HG02798 (cell line): ENCODE measurements around the gene STK32B.
"Not testable (repeated sequence)": the region's sequence is repeated elsewhere in the genome, so short reads cannot be mapped to it uniquely, and the experiment has no call there.

Experiments
- ATAC-seq: cut with Tn5 transposase; IDR thresholded peaks from one replicate; pipeline ENCODE4 v1.9.1; 2021; ENCODE audit warnings: mild to moderate bottlenecking; ENCODE audit not compliant: unreplicated experiment, poor library complexity

The STK32B gene

DNA sequence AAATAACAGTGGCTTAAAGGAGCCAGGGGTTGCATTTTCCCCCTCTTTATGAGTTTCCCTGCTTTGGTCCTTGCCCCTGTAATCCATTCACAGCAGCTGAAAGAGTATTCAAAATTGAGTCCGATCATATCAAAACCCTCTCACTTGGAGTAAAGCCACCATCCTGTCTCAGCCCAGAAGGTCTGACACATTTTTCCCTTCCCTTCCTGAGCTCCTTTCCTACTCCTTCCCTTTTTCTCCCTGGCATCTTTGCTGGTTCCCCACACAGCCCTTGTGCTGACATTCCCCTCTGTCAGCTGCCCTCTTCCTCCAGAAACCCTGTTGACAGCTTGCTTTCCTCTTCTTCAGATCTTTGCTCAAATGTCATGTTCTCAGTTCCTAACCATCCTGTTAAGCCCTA, 361.5 kb downstream of the STK32B start:
- no peak for ATAC-seq

DNA sequence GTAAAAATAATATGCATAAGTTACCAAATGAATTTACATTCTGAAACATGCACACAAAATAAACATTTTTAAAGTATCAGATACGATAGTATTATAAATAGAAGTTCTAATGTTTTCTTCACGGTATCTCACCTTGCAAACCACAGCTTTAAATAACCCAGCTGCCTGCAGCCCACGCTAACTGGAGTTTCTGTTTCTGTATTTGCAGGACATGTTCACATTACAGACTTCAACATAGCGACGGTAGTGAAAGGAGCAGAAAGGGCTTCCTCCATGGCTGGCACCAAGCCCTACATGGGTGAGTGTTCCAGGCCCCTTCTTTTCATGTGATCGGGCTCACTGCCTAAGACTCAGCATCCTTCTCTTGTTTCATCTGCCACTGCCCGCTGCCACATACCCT, 365.4 kb downstream of the STK32B start:
- ATAC-seq, result peak; percentile 62

DNA sequence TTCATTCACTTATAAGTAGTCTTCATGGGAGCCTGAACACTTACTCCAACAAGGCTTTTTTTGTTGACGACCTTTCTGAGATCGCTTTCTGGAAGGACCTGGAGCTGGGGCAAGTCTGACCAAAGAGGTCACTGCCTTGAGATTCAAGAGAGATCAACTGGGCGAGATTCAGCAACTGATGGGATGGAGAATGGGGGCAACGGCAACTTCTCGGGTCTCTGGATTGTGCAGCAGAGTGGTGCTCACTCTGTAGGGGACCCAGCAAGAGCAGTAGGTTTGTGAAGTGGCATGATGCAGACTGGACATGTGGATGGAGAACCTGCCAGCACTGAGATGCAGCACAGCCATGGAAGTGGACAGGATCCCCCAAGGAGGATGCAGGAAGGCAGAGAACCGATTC, 369.0 kb downstream of the STK32B start:
- no peak for ATAC-seq

DNA sequence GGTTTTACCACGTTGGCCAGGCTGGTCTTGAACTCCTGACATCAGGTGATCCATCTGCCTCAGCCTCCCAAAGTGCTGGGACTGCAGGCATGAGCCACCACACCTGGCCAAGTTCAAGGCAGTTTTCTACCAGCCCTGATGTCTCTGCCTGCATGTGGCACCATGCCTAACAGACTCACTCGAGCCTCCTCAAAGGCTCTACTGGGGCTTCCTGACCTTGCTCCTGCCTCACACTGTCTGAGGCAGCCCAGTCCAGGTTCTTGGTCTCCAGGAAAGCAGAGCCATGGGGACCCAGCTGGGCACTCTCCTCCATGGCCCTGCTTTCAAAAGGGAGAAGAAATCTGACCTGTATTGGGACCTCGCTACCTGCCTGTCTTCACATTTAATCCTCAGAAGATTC, 370.1 kb downstream of the STK32B start:
- no peak for ATAC-seq

DNA sequence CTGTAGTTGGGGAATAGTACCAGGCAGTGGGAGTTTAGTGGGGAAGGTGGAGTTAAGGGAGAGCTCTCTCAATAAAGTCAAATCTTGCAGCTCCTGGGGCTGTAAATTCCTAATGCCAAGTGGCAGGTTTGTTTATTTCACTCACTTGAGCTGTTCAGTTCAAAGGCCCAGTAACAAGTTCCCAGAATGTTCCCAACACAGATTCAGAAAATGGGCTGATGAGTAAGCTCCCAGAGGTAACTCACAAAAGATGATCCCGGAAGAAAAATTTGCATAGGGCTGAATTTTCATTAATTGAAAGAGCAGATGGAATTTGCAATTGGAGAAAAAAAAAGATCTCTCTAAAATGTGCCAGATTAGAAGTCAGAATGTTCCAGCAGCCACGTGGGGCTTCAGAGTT, 370.9 kb downstream of the STK32B start:
- no peak for ATAC-seq

DNA sequence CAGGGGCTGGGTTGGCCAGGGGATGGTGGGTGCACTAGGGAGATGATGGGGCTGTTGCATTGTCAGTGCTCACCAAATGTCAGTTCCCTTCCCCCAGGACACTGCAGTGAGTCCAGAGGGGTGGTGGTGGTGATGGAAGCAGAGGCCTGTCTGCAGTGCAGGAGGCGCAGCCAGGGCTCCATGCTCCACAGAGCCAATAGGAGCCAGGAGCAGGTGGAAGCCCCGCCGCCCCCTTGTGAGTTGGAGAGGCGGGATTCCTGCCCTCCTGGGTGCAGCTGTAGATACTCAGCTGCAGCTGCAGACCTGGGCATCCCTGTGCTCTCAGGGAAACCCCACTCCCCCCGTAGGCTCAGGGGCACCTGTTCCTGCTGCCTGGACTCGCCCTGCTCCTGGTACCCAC, 372.4 kb downstream of the STK32B start:
- ATAC-seq, result no peak

DNA sequence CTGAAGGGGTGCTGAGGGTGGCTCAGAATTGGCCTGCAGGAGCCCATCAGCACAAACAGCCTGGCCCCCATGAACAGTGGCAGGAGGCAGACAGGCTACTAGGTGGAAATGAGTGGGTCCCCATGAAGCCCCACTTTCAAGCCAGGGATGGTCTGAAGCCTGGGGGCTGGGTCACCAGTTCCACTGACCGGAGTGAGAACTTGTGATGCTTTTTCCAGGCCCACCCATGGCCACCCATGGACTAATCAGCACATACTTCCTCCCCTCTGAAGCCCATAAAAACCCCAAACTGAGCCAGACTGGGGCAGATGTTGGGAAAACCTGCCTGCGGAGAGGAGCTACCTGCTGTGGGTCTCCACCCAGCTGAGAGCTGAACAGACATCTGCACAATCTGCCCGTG, 372.9 kb downstream of the STK32B start:
- ATAC-seq, result no peak

DNA sequence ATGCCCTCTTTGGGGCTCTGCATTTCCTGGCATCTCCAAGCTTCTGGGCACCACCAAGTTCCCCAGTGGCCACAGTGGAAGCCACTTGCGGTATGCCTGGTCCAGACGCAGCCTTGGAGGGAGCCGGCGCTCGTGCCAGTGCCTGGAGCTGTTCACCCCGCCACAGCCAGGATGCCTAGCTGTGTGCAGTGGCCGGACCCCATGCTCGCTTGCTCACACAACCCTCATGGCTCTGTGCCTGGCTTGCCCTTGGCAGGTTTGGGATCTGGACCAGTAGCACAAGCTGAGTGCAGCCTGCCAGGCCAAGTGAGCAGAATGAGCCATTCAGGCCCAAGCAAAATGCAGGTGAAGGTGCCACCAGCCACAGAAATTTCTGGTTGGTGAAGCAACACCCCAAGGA, 373.6 kb downstream of the STK32B start:
- ATAC-seq, result no peak

DNA sequence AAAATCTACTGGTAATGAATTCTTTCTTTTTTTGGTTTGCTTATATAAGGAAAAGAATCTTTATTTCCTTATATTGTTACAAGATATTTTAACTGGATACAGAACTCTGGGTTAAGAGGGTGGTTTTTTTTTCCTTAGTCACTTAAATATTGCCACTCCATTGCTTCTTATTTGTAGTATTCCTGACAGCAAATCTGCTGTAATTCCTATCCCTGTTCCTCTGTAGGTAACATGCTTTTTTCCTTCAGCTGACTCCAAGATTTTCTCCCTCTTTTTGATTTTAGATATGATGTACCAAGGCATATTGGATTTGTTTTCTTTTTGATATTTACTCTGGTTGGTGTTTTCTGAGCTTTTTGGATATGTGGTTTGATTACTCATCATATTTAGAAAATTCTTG, 378.5 kb downstream of the STK32B start:
- no peak for ATAC-seq

DNA sequence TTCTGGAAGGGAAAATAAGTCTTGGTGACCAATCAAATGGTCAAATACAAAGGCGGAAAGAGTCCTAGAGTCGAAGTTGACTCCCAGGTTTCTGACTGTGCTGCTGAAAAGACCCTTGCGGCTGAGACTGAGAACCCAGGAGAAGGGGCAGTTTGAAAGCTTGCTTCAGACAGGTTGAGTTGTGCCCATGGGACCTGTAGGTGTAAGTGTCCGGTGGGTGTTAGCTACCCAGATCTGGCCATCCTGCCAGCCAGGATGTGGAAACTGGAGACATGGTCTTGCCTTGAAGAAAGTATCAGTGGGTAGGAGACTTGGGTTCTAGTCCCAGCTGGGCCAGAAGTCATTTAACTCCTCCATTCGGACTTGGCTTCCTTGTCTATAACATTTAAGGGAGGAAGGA, 381.9 kb downstream of the STK32B start:
- ATAC-seq, result no peak

DNA sequence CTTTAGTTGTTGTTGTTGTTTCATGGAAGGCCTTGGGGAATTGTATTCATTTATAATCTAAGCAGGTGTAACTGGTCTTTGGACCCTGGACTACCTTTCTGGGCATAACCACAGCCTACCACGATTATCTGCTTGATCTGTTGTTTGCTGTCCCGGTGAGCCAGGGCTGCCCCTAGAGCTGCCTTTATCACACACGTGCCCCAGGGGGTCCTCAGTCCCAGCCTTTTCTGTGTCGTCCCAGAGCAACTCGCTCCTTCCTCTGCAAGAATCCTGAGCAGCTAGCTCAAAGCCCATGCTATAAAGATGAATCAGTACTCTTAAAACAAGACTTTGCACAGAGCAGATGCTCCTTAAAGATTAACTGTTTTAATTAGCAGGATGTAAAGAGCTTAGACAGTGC, 383.9 kb downstream of the STK32B start:
- ATAC-seq, result no peak

DNA sequence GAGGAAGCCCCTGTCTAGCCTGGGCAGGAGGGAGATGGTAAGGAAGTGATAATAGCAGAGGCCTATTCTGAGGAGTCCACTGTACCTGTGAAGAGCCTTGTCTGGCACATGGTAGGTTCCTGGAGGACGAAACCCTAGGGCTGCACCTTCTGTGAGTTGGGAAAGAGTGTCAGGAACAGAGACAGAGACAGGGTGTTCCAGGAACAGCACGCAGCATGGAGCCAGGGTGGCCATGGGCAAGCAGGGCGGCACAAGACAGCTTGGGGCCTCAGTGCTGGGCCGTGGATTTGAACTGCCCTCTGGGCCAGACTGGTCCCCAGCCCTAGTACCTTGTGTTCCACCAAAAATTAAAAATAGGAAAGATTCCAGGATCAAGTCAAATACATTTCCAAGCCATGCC, 384.5 kb downstream of the STK32B start:
- no peak for ATAC-seq

DNA sequence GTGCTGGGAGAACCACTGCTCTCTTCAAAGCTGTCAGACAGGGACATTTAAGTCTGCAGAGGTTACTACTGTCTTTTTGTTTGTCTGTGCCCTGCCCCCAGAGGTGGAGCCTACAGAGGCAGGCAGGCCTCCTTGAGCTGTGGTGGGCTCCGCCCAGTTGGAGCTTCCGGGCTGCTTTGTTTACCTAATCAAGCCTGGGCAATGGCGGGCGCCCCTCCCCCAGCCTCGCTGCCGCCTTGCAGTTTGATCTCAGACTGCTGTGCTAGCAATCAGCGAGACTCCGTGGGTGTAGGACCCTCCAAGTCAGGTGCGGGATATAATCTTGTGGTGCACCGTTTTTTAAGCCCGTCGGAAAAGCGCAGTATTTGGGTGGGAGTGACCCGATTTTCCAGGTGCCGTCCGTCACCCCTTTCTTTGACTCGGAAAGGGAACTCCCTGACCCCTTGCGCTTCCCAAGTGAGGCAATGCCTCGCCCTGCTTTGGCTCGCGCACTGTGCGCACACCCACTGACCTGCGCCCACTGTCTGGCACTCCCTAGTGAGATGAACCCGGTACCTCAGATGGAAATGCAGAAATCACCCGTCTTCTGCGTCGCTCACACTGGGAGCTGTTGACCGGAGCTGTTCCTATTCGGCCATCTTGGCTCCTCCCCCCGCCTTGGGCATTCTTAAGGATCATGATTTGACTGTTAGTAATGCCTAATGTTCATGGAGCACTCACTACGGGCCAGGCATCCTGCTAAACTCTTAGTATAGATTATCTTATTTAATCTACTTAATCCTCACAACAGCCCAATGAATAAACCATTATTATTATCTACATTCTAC, 392.9 kb downstream of the STK32B start:
- not testable (repeated sequence) for ATAC-seq

DNA sequence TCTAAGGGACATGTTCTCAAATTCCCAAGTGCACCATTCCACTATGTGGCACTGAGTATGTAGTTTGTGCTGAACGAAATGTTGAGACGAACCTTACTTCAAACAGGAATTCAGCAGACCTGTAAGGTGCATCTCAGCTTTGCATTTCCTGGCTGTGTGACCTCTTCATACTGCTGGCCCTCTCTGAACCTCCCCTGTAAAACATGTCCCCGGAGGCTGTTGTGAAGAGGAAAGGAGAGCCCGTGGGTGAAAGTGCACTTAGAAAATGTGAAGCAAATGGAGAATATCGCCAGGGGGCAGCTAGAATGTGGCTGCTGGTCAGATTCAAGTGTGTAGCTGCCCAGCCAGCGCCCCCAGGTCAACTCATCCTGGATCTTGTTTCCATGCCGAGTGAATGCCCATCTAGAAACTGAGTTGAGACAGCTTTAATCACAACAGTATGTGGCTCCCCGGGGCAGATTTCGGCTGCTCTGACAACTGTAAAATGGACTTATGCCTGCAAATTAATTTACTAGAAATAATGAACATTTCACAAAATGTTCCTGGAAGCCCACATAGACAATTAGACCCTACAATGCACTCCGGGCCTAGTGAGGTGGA, 393.7 kb downstream of the STK32B start:
- no peak for ATAC-seq

DNA sequence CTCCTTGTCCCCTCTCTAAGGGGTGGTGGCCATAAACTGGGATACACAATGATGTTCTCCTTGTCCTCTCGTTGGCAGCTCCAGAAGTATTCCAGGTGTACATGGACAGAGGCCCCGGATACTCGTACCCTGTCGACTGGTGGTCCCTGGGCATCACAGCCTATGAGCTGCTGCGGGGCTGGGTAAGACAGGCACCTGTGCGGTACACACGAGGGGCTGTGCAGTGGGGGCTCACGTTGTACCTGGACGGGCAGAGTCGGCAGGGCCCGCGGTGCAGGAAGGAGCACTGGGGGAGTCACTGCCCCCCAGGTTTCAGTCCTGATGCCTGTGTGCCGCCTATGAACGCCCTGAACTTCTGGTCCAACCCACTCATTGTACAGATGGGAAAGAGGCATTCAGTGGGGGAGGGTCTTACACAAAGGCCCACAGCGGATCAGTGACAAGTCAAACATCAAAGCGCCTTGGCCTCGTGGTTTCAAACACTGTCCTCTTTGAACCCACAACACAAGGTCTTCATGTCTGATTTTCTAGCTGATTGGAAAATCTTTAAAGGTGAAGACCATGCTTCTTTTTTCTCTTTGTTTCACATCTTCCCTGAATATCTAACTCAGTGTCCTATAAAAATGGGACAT, 395.4 kb downstream of the STK32B start:
- no peak for ATAC-seq

DNA sequence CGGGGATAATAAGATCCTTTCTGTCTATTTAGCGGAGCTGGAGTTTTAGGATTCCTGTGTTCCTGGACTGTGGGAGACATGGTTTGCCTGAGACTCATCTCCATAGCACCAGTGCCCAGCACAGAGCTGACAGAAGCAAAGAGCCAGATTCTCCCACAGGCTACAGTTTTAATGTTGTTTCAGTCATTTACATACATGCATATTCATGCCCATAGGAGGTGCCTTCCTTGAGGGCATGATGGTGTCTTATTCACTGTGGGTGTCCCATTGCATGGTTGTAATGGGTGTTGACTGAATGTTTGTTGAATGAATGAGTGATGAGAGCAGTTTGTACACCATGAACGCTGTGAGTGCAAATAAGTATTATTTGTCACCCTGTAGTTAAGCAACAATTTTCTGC, 396.5 kb downstream of the STK32B start:
- ATAC-seq, result no peak

DNA sequence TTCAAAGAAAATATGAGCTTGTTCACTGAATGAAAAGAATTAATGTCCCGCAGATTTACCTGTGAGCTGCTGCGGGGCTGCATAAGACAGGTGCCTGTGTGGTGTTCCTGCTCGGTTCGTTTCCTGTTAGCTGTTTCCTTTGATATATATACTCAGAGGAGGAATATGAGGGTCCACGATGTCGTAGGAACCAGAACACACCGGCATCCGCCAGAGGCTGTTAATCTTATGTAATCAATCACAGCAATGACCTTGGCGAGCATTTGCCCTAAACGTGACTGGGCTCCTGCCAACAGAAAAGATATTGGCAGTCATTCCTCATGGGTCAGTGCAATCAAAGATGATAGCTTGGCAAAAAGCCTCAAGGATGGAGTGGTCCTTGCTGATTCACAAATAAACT, 396.9 kb downstream of the STK32B start:
- ATAC-seq, result no peak

DNA sequence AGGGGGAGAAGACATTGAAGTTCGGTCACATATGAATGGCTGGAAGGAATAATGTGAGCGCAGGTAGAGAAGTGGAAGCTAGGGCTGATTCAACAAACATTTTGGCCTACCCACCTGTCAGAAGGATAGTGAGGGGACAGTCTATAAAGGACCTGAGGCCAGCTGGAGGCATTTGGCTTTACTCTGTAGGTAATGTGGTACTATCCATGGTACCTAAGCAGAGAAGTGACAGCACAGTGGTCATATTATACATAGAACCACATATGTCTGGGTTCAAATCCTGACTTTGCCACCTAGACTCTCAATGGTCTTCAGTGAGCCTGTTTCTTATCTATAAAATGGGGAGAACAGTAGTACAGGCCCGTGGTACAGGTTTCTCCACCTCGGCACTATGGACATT, 400.0 kb downstream of the STK32B start:
- ATAC-seq, result no peak

DNA sequence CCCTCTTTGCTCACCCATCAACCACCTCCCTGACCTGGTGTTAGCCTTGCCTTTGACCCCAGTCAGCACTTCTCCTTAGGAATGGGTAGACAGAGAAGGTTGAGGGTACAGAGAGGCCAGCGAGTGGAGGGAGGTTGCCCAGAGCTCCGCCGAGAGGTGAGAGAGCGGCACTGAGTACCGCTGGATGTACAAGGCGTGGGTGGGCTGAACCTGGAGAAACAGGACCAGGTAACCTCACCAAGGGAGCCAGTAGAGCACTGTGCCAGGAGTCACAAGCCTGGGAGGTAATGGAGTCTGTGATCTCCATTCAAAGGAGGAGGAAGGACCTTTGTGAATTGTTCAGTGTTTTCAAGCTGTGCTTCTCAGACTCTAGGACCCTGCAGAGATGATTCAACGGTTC, 400.9 kb downstream of the STK32B start:
- no peak for ATAC-seq

DNA sequence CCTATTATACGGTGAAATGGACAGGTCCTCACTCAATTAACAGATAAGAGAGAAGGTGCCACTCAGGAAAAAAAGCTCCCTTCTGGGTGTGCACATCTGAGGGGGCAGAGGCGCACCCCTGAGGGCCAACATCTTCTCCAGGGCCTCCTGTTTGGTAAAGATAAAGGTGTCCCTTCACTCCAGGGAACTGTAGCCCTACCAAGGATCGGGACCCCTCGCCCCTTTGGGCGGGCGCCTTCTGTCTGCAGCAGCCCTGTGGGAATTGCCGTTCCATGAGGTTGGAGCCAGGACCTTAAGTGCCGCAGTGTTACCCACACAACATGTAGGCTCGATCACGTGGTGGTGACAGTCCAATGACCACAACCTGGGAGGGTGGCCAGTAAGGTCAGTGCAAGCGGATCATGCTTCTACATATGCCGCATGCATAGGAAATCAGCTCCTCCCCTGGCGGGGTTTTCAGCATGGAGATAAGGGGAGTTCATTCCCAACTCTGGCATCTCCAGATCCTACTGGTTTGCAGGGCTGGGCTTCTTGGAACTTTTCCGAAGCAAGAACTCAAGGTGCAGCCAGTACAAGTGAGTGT, 403.8 kb downstream of the STK32B start:
- no peak for ATAC-seq

DNA sequence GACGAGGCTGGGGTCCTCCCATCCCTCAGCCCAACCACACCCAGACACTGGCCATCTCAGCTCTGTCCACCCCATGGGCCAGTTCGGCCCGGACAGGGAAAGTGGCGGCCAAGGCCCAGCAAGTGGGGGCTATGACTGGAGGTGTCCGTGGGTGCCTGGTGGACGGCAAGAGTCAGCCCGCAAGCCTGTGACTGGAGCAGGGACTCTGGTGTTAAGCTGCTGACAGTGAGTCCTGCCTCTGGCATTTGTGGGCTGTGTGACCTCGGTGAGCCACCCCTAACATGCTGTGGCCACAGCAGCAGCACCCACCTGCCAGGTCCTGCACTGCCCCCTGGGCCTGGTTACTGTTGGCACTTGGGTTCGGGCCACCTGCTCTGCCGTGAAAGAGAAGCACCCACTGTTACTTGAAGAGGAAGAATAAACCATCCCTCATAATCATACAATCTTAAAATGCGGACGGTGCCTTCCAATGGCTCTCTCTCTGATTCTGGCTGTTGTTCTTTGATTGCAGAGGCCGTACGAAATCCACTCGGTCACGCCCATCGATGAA, 405.1 kb downstream of the STK32B start:
- ATAC-seq, result no peak
